ENCODE results near the gene MXD4. TPM values are rescaled to one million over a fixed set of nuclear protein-coding genes. Genes with fewer than 3 reads are reported as not detected.

The MXD4 gene
- total RNA-seq, 1 donor: 36.1 TPM

DNA sequence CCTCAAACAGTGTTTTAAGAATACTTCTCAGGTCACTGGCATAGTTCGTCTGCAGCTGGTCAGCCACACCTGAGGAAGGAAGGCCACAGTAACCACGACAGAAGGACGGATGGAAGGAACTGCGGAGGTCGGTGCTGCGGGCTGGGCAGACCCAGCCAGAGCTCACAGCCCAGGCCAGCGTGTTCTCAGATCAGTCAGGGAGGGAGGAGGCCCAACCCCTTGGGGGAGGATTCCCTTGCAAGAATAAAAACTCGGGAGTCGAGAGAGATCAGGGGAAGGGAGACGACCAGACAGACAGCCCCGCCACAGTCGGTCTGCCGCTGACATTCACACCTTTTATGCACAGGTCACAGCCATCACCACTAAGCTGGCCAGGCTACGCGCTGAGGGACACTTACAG lies 11.3 kb upstream of the MXD4 start:
- Histone ChIP-seq H3K9me3 (ENCODE audit: low read depth, low read length) (no peaks in the 10 kb centered on the region), H3K27me3 (ENCODE audit: insufficient read depth, low read length) (no peaks in the 10 kb centered on the region), H3K4me1 (ENCODE audit: insufficient read depth, low read length) (no peaks in the 10 kb centered on the region), H3K4me3 (ENCODE audit: low read length) (no peak overlapping the region)

DNA sequence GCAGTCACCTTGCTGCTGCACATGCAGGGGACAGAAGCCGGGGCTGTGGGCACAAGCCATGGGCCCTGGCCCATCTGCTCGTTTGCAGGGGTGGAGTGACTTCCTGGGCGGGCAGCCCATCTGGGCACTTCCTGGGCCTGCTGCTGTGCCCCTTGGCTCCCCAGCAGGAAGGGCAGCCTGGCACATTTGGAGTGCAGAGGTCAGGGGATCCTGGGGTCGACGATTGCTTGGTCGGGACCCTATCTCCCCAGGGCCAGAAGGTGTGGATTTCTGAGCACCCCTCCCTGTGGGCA lies 10.9 kb upstream of the MXD4 start:
- no peaks in the 10 kb centered on the region for H3K27me3 ChIP-seq (ENCODE audit: insufficient read depth, low read length)
- no peaks in the 10 kb centered on the region for H3K4me1 ChIP-seq (ENCODE audit: insufficient read depth, low read length)
- H3K9me3 ChIP-seq (ENCODE audit: low read depth, low read length): no peaks in the 10 kb centered on the region
- no peak overlapping the region for H3K4me3 ChIP-seq (ENCODE audit: low read length)

DNA sequence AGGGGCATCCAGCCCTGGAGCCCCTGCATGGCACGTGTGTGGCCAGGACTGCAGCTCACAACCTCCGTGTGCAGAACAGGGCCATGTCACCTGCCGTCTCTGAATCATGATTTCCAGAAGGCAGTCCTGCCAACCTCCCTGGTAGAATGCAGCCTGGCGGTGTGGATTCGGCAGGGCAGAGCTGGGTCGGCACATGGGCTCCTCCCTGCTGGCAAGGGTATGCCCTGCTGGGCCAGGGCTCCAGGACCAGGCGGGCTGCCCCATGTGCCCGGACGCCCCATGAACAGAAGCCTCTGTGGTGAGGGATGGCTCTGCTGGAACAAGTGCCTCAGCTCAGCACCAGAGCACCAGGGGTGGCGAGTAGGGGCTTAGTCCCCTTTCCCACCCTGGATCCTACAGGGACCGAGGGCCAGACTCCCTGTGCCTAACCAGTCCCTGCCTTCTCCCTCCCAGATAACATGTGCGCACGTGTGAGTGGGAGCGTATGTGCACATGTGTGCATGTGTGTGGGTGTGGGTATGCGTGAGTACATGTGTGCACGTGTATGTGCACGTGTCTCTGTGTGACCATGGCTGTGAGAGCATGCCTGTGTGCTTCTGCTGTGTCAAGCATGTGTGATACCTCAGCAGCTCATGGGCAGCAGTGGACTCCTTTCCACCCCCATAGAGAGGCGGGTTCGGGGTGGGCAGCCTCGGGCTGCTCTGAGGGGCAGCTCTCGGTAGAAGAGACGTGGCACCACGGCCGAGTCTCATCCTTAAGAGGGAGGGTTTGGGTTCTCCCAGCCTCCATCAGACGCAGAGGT lies 10.3 kb upstream of the MXD4 start:
- H3K4me1 ChIP-seq (ENCODE audit: insufficient read depth, low read length): no peaks in the 10 kb centered on the region
- H3K27me3 ChIP-seq (ENCODE audit: insufficient read depth, low read length): no peaks in the 10 kb centered on the region
- H3K4me3 ChIP-seq (ENCODE audit: low read length): no peak overlapping the region
- H3K9me3 ChIP-seq (ENCODE audit: low read depth, low read length): no peaks in the 10 kb centered on the region

DNA sequence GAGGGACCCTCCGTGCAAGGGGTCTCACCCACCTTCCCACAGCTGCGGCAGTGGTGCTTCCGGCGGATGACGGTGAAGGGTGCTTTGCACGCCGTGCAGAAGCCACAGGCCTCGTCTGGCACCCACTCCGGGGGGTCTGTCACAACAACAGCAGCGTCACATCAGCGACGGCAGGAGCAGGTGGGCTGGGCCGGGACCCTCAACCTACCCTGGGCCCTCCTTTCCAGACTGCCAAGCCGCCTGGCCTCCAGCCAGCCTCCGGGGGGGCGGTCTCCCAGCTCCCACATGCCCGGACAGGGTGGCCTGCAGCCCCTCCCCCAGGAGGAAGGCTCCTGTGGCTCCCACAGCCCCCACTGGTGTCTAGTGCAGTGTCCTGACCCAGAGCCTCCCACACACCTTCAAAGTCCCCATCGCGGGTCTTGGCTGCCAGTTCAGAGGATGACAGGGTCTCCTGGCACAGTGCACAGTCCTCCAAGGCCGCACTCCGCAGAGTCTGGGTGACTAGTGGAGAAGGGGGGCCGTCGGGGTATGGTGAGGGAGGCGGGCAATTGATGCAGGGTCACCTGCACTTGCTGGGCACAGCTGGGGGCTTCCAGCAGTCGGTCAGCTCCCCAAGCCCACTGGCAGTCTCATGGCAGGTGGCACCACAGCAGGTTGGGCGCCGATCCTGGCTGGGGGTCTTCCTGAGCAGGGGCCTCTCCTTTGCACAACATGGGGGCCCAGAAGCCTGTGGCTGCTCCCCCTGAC lies 9.5 kb upstream of the MXD4 start:
- Histone ChIP-seq H3K27me3 (ENCODE audit: insufficient read depth, low read length) (no peaks in the 10 kb centered on the region), H3K9me3 (ENCODE audit: low read depth, low read length) (no peaks in the 10 kb centered on the region), H3K4me1 (ENCODE audit: insufficient read depth, low read length) (no peaks in the 10 kb centered on the region), H3K4me3 (ENCODE audit: low read length) (no peak overlapping the region)

DNA sequence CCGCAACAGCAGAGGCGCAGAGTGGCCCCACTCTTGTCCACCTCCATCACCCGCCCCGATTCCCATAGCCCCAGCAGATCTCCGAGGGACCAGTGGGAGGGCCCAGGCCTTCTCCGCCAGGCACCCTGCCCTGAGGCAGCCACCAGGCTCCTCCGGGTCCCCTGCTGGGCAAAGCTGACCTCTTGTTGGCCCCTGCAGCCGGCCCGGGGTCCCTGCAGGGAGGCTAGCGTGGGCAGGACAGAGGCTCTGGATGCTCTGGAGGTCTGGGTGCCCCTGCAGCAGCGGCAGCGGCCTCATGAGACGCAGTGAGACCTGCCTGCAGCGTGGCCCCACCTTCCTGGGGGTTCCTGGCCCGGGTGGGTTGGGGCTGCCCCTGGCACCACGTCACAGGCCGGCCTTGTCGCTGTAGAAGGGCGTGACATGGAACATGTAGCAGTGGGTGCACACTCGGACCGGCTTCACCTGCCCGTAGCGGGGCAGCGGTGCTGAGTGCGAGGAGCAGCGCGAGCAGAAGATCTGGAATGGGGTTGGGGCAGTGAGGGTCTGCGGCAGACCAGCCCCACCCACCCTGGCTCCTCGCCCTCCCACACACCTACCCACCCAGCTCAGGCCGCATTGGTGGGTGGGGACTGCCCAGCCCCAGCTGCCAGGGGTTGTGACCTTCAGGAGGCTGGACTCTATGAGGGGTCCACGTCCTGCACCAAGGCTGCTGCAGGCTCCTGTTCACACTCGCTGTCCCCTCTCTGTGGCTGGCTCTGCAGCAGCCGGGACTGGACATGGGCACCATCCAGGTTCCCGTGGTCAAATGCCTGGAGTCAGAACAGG lies 8.6 kb upstream of the MXD4 start:
- H3K4me1 ChIP-seq (ENCODE audit: insufficient read depth, low read length): no peaks in the 10 kb centered on the region
- no peak overlapping the region for H3K4me3 ChIP-seq (ENCODE audit: low read length)
- H3K9me3 ChIP-seq (ENCODE audit: low read depth, low read length): no peaks in the 10 kb centered on the region
- H3K27me3 ChIP-seq (ENCODE audit: insufficient read depth, low read length): no peaks in the 10 kb centered on the region

DNA sequence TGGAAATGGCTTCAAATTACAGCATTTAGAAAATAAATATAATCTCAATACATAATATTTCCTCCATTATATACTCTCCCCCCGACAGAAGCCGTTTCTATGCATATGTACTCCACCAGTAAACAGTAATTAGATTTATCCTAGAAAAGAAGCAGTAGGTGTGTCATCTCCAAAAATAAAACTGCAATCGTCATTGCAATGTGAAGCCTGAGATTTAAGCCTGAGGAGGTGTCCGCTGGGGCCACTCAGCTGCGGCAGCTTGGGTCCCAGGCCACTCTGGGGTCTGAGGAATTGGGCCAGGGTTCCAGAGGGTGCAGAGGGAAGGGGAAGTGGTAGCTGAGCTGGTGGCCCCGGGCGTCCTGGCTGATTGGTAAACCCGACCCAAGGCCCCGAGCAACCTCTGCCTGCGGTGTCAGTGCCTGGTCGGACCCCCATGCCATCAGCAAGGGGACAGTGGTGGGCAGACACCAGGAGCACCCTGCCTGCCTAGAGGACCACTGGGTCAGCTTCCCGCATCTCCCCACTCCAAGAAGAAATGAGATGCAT lies 7.8 kb upstream of the MXD4 start:
- Histone ChIP-seq H3K4me1 (ENCODE audit: insufficient read depth, low read length) (no peaks in the 10 kb centered on the region), H3K9me3 (ENCODE audit: low read depth, low read length) (no peaks in the 10 kb centered on the region), H3K4me3 (ENCODE audit: low read length) (no peak overlapping the region), H3K27me3 (ENCODE audit: insufficient read depth, low read length) (no peaks in the 10 kb centered on the region)

DNA sequence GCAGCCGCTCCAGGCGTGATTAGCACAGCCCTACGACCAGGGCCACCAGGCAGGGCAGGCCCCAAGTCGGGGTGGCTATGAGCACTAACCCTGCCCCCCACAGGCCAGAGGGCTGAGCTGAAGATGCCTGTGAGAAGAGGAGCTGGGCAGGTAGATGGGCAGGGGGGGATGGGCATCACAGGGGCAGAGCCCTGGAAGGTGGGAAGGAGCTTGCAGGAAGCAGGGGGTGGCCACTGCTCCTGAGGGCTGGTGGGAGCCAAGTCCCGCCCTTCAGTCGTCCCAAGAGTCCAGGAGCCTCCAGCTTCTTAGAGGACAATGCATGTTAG lies 7.3 kb upstream of the MXD4 start:
- Histone ChIP-seq H3K4me1 (ENCODE audit: insufficient read depth, low read length) (no peaks in the 10 kb centered on the region), H3K27me3 (ENCODE audit: insufficient read depth, low read length) (no peaks in the 10 kb centered on the region), H3K4me3 (ENCODE audit: low read length) (no peak overlapping the region), H3K9me3 (ENCODE audit: low read depth, low read length) (no peaks in the 10 kb centered on the region)

DNA sequence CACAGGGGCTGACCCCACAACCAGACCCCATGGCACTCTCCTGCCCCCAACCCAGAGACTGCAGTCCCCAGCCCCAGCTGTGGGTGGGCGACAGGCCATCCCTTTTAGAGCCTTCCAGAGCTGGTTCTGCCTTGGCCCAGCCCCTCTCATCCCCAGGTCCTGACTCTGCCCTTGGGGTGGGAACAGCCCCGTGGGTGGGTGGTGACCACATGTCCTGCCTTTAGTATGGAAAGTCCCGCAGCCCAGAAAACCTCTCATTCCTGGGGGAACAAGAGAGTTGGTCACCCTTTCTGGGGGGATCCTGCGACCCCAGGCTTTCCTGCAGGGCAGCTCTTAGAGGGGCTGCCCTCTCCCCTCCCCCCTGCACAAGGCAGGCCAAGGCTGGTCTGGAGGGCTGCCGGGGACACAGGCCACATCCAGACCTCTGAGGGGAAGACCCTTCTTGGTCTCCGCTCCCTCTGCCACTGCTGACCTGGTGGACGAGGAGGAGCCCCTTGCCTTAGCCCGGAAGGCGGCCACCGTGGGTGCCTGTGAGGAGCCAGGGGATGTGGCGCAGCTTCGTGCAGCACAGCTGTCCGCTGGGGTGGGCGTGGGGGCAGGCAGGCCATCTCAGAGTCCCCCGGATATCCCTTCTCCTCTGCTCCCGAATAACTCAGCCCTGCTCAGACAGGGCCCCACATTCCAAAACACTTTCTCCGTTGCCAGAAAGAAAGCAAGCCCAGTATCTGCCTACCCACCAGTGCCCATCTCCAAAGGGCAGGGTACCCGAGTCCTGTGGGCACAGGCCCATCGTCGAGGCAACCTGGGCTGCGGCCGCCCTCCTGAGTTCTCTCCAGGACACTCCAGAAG lies 6.7 kb upstream of the MXD4 start:
- no peaks in the 10 kb centered on the region for H3K9me3 ChIP-seq (ENCODE audit: low read depth, low read length)
- no peaks in the 10 kb centered on the region for H3K27me3 ChIP-seq (ENCODE audit: insufficient read depth, low read length)
- no peaks in the 10 kb centered on the region for H3K4me1 ChIP-seq (ENCODE audit: insufficient read depth, low read length)
- H3K4me3 ChIP-seq (ENCODE audit: low read length): no peak overlapping the region

DNA sequence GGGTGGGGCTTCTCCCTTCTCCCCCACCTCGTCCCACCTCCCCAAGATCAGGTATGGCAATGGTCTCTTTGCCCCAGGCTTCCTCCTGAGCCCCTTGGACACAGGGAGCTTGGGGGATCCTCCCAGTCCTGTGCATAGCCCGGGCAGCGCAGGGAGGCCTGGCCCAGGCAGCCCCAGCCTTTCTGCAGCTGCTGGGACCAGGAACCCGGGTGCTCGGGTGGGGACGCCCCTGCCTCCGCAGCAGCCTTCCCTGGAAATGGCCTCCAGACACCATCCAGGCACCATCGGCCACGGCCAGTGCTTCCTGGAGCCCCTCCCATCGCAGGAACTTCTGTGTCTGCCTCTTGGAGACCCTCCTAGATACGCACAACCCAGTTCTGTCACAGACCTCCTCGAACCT lies 5.9 kb upstream of the MXD4 start:
- Histone ChIP-seq H3K4me3 (ENCODE audit: low read length) (no peak overlapping the region), H3K27me3 (ENCODE audit: insufficient read depth, low read length) (no peaks in the 10 kb centered on the region), H3K9me3 (ENCODE audit: low read depth, low read length) (no peaks in the 10 kb centered on the region), H3K4me1 (ENCODE audit: insufficient read depth, low read length) (peaks cover 5% of the 10 kb centered on the region)

DNA sequence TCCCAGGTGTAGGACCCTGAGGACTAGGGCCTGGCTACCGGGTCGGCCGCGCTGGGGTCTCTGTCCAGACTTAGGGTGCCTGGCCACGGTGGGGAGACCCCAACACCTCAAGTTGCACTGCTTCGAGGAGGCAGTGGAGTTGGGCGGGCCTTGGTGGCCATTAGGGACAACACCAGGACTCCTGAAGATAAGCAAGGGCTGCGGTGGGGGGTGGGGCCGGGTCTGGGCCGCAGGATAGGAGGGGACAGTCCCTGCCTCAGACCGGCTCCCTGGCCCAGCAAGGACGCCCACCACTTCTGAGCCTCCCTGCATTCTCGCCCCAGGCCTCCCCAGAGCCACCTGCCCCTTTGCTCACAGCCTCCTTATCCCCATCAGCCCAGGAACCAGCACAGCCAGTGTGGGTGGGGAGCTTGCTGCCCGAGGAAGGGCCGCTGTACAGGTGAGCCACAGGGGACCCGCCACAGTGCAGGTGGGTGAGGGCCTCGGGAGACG lies 5.5 kb upstream of the MXD4 start:
- no peaks in the 10 kb centered on the region for H3K27me3 ChIP-seq (ENCODE audit: insufficient read depth, low read length)
- no peak overlapping the region for H3K4me3 ChIP-seq (ENCODE audit: low read length)
- H3K4me1 ChIP-seq (ENCODE audit: insufficient read depth, low read length): peaks cover 8% of the 10 kb centered on the region
- H3K9me3 ChIP-seq (ENCODE audit: low read depth, low read length): no peaks in the 10 kb centered on the region

DNA sequence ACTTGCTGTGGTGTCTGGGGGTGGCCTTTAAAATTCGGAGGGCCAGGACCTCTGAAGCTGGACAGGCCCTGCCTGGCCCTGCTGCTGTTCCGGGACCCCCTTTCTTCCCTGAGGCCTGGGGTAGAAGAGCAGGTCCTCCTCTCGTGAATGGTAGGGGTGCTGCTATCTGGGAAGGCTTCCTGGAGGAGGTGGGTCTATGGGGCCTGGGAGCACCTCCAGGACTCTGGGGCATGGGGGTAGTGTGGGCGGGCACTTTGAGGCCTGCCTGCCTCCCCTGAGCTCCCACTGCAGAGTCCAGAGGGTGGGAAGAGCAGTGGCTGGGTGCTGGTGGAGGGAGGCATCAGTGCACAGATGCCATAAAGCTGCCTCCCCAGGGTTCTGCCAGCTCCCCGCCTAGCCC lies 4.9 kb upstream of the MXD4 start:
- Histone ChIP-seq H3K9me3 (ENCODE audit: low read depth, low read length) (no peaks in the 10 kb centered on the region), H3K27me3 (ENCODE audit: insufficient read depth, low read length) (no peaks in the 10 kb centered on the region), H3K4me3 (ENCODE audit: low read length) (no peak overlapping the region), H3K4me1 (ENCODE audit: insufficient read depth, low read length) (peaks cover 8% of the 10 kb centered on the region)

DNA sequence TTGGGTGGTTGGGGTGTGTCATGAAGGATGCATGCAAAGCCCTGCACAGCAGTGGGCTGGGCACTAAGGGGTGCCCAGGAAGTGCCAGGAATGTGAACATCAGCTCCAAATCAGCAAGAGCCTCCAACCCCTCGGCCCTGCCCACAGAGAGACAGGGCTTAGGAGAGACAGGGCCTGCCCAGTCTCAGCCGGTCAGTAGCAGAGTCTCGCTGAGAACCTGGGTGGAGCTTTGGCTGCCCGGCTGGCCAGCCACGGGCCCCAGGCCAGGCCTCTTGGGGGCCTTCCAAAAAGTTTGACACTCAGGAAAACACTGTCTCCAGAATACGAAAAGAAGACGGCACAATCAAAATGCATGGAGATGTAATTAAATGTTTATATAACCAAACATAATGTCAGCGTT lies 4.3 kb upstream of the MXD4 start:
- Histone ChIP-seq H3K9me3 (ENCODE audit: low read depth, low read length) (no peaks in the 10 kb centered on the region), H3K27me3 (ENCODE audit: insufficient read depth, low read length) (no peaks in the 10 kb centered on the region), H3K4me3 (ENCODE audit: low read length) (no peak overlapping the region), H3K4me1 (ENCODE audit: insufficient read depth, low read length) (peaks cover 8% of the 10 kb centered on the region)

DNA sequence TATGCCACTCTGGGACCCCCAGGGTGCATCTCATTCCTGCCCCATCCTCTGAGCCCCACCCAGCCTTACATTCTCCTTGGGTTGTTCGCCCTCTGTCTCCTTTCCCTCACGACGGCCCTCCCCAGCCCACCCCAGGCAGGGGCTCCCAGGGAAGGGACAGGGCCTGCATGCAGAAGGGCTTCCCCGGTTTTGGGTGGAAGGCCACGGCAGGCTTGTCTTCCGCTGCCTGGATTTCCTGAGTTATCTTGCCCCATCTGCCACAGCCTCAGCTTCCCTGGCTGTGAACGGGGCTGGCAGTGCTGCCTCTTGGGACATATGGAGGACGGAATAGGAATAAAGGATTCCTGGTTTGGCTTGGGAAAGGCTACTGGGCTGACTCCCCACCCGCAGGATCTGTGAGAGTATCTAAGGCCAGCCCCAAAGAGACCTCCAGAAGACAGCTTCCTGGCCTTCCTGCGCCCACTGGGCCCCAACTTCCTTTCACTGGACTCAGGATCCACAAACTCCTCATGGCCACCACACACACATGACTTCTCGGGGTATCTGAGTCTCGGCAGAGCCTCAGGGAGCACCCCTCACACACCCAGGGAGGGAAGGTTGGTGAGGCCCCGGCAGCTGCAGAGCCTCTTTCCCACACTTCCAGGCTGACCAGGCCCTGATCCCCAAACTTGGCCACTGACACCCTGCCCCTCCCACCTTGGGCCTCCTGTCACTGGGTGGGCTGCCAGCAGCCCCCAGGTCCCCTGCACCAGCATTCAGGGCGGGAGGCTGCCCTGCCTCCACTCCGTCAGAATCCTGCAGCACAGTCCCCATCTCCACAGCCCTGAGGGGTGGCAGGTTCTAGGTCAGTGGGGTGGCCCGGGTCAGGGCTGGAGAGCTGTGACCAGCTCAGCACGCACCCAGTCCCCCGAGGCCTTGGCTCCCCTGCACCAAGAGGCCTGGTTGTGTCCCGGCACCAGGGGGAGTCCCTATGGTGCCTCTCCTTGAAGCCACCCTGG lies 3.5 kb upstream of the MXD4 start:
- Histone ChIP-seq H3K27me3 (ENCODE audit: insufficient read depth, low read length) (no peaks in the 10 kb centered on the region), H3K9me3 (ENCODE audit: low read depth, low read length) (no peaks in the 10 kb centered on the region), H3K4me1 (ENCODE audit: insufficient read depth, low read length) (peaks cover 16% of the 10 kb centered on the region), H3K4me3 (ENCODE audit: low read length) (no peak overlapping the region)
